ENCODE measurements around the gene RERE. TPM values are rescaled to one million over a fixed set of nuclear protein-coding genes. Genes with fewer than 3 reads are reported as not detected.

Gene RERE
- total and polyA plus RNA-seq, 2 donors = 69.0 to 168 TPM

GRCh38 chr1:8494681-8495080 lies 322.8 kb downstream of the RERE start:
- Histone ChIP-seq H3K4me3 (ENCODE audit: low read depth, low read length) (no peak overlapping the region), H3K36me3 (ENCODE audit: insufficient read depth) (peaks cover 3% of the 10 kb centered on the region), H3K4me1 (ENCODE audit: insufficient read depth) (peaks cover 1% of the 10 kb centered on the region), H3K27ac (ENCODE audit: low read depth) (no peak overlapping the region)
- DNase-seq (ENCODE audit: extremely low spot score) = no peak
- 96% methylated on average over 3 of the region's 3 CpGs for WGBS

- peaks cover 3% of the 10 kb centered on the region for H3K36me3 ChIP-seq (ENCODE audit: insufficient read depth)
- 76% methylated on average over 7 of the region's 7 CpGs for WGBS
- peaks cover 1% of the 10 kb centered on the region for H3K4me1 ChIP-seq (ENCODE audit: insufficient read depth)
- no peak overlapping the region for H3K27ac ChIP-seq (ENCODE audit: low read depth)
- no peak overlapping the region for H3K4me3 ChIP-seq (ENCODE audit: low read depth, low read length)
- DNase-seq (ENCODE audit: extremely low spot score) = no peak
These were observed 323.4 kb downstream of the RERE start for GRCh38 chr1:8493916-8494540.

GRCh38 chr1:8487249-8487648 lies 330.2 kb downstream of the RERE start:
- DNase-seq (ENCODE audit: extremely low spot score) = no peak
- no peak overlapping the region for H3K27ac ChIP-seq (ENCODE audit: low read depth)
- H3K4me1 ChIP-seq (ENCODE audit: insufficient read depth) = no peaks in the 10 kb centered on the region
- 96% methylated on average over 2 of the region's 2 CpGs for WGBS
- H3K4me3 ChIP-seq (ENCODE audit: low read depth, low read length) = no peak overlapping the region
- H3K36me3 ChIP-seq (ENCODE audit: insufficient read depth) = no peaks in the 10 kb centered on the region

- no peak overlapping the region for H3K4me3 ChIP-seq (ENCODE audit: low read depth, low read length)
- 96% methylated on average over 5 of the region's 5 CpGs for WGBS
- DNase-seq (ENCODE audit: extremely low spot score) = no peak
- no peaks in the 10 kb centered on the region for H3K36me3 ChIP-seq (ENCODE audit: insufficient read depth)
- no peak overlapping the region for H3K27ac ChIP-seq (ENCODE audit: low read depth)
- H3K4me1 ChIP-seq (ENCODE audit: insufficient read depth) = no peaks in the 10 kb centered on the region
These were observed 331.4 kb downstream of the RERE start for GRCh38 chr1:8486047-8486446.

GRCh38 chr1:8483586-8483985 lies 333.9 kb downstream of the RERE start:
- no peak for DNase-seq (ENCODE audit: extremely low spot score)
- Histone ChIP-seq H3K4me3 (ENCODE audit: low read depth, low read length) (no peak overlapping the region), H3K4me1 (ENCODE audit: insufficient read depth) (no peaks in the 10 kb centered on the region), H3K27ac (ENCODE audit: low read depth) (no peak overlapping the region), H3K36me3 (ENCODE audit: insufficient read depth) (no peaks in the 10 kb centered on the region)
- WGBS = 67% methylated on average over 3 of the region's 3 CpGs

GRCh38 chr1:8482979-8483381 lies 334.5 kb downstream of the RERE start:
- H3K27ac ChIP-seq (ENCODE audit: low read depth) = no peak overlapping the region
- H3K4me3 ChIP-seq (ENCODE audit: low read depth, low read length) = no peak overlapping the region
- H3K4me1 ChIP-seq (ENCODE audit: insufficient read depth) = no peaks in the 10 kb centered on the region
- WGBS = 48% methylated on average over 2 of the region's 2 CpGs
- DNase-seq (ENCODE audit: extremely low spot score) = no peak
- H3K36me3 ChIP-seq (ENCODE audit: insufficient read depth) = no peaks in the 10 kb centered on the region

- WGBS = 89% methylated on average over 2 of the region's 2 CpGs
- no peak for DNase-seq (ENCODE audit: extremely low spot score)
- no peaks in the 10 kb centered on the region for H3K36me3 ChIP-seq (ENCODE audit: insufficient read depth)
- no peak overlapping the region for H3K27ac ChIP-seq (ENCODE audit: low read depth)
- H3K4me3 ChIP-seq (ENCODE audit: low read depth, low read length) = no peak overlapping the region
- H3K4me1 ChIP-seq (ENCODE audit: insufficient read depth) = no peaks in the 10 kb centered on the region
These were observed 335.6 kb downstream of the RERE start for GRCh38 chr1:8481650-8482380.

GRCh38 chr1:8478566-8478965 lies 338.9 kb downstream of the RERE start:
- no peak for DNase-seq (ENCODE audit: extremely low spot score)
- no peaks in the 10 kb centered on the region for H3K36me3 ChIP-seq (ENCODE audit: insufficient read depth)
- H3K4me3 ChIP-seq (ENCODE audit: low read depth, low read length) = no peak overlapping the region
- no peak overlapping the region for H3K27ac ChIP-seq (ENCODE audit: low read depth)
- no peaks in the 10 kb centered on the region for H3K4me1 ChIP-seq (ENCODE audit: insufficient read depth)

GRCh38 chr1:8477983-8478362 lies 339.5 kb downstream of the RERE start:
- Histone ChIP-seq H3K27ac (ENCODE audit: low read depth) (no peak overlapping the region), H3K36me3 (ENCODE audit: insufficient read depth) (no peaks in the 10 kb centered on the region), H3K4me3 (ENCODE audit: low read depth, low read length) (no peak overlapping the region), H3K4me1 (ENCODE audit: insufficient read depth) (no peaks in the 10 kb centered on the region)
- WGBS = 82% methylated on average over 2 of the region's 2 CpGs
- no peak for DNase-seq (ENCODE audit: extremely low spot score)

GRCh38 chr1:8477166-8477982 lies 340.1 kb downstream of the RERE start:
- Histone ChIP-seq H3K4me3 (ENCODE audit: low read depth, low read length) (no peak overlapping the region), H3K4me1 (ENCODE audit: insufficient read depth) (no peaks in the 10 kb centered on the region), H3K36me3 (ENCODE audit: insufficient read depth) (no peaks in the 10 kb centered on the region), H3K27ac (ENCODE audit: low read depth) (no peak overlapping the region)
- DNase-seq (ENCODE audit: extremely low spot score) = no peak
- WGBS = 47% methylated on average over 9 of the region's 9 CpGs

- no peaks in the 10 kb centered on the region for H3K36me3 ChIP-seq (ENCODE audit: insufficient read depth)
- no peak overlapping the region for H3K4me3 ChIP-seq (ENCODE audit: low read depth, low read length)
- H3K27ac ChIP-seq (ENCODE audit: low read depth) = no peak overlapping the region
- no peaks in the 10 kb centered on the region for H3K4me1 ChIP-seq (ENCODE audit: insufficient read depth)
- WGBS = 96% methylated on average over 3 of the region's 3 CpGs
- DNase-seq (ENCODE audit: extremely low spot score) = no peak
These were observed 341.4 kb downstream of the RERE start for GRCh38 chr1:8476006-8476405.

- DNase-seq (ENCODE audit: extremely low spot score) = no peak
- Histone ChIP-seq H3K4me3 (ENCODE audit: low read depth, low read length) (no peak overlapping the region), H3K36me3 (ENCODE audit: insufficient read depth) (no peaks in the 10 kb centered on the region), H3K4me1 (ENCODE audit: insufficient read depth) (no peaks in the 10 kb centered on the region), H3K27ac (ENCODE audit: low read depth) (no peak overlapping the region)
- 89% methylated on average over 3 of the region's 3 CpGs for WGBS
These were observed 343.1 kb downstream of the RERE start for GRCh38 chr1:8474369-8474768.

- Histone ChIP-seq H3K4me3 (ENCODE audit: low read depth, low read length) (no peak overlapping the region), H3K4me1 (ENCODE audit: insufficient read depth) (no peaks in the 10 kb centered on the region), H3K27ac (ENCODE audit: low read depth) (no peak overlapping the region), H3K36me3 (ENCODE audit: insufficient read depth) (no peaks in the 10 kb centered on the region)
- 94% methylated on average over 2 of the region's 2 CpGs for WGBS
- no peak for DNase-seq (ENCODE audit: extremely low spot score)
These were observed 343.5 kb downstream of the RERE start for GRCh38 chr1:8473891-8474300.
